GM18526 (cell line): ENCODE results near the gene DENND2C.

Experiments
- POLR2A ChIP-seq: IDR thresholded peaks from 3 replicates; pipeline ENCODE4 v1.6.1; 2011; ENCODE audit not compliant: insufficient read length; ENCODE audit errors: extremely low read depth

Gene DENND2C

GRCh38 chr1:114540821-114541220, 129.0 kb downstream of the DENND2C start:
- TF ChIP-seq POLR2A: no peak

GRCh38 chr1:114540272-114540671, 129.6 kb downstream of the DENND2C start:
- no peak for TF ChIP-seq POLR2A

GRCh38 chr1:114536043-114536442, 133.8 kb downstream of the DENND2C start:
- no peak for TF ChIP-seq POLR2A

- TF ChIP-seq POLR2A: no peak
Measured at GRCh38 chr1:114535401-114535800, 134.4 kb downstream of the DENND2C start.
